Keratinocyte (primary cell): Measurements from ENCODE around the gene ZFP62. TPM values are rescaled to one million over a fixed set of nuclear protein-coding genes. Genes with fewer than 3 reads are reported as not detected.

Experiments
- DNase-seq: peaks from one replicate; pipeline ENCODE4 v3.0.0-alpha.2; 2011; ENCODE audit warnings: low read depth, missing footprints, low spot score
- FAIRE-seq: peaks from 2 replicates; lab custom pipeline; 2011; peaks lifted over from hg19 to GRCh38; lab: Jason Lieb, UNC
- H2AFZ ChIP-seq: 2 replicates; pipeline ENCODE4 v1.6.0; 2012; ENCODE audit warnings: low read length, control low read depth, inconsistent platforms; ENCODE audit not compliant: control insufficient read depth
- H3K27ac ChIP-seq: 2 replicates; pipeline ENCODE4 v1.5.1; 2011; ENCODE audit warnings: low read length; ENCODE audit not compliant: control insufficient read depth, insufficient read depth
- H3K27me3 ChIP-seq: 3 replicates; pipeline ENCODE4 v1.6.0; 2011; ENCODE audit warnings: low read length; ENCODE audit not compliant: control insufficient read depth, insufficient read depth; ENCODE audit errors: extremely low read depth
- H3K36me3 ChIP-seq, 2 experiments: 2 replicates in 1 of 2; 3 replicates in 1 of 2; pipeline ENCODE4 v1.5.1; 2011; ENCODE audit warnings: low read length in 2 of 2, mild to moderate bottlenecking in 1 of 2; ENCODE audit not compliant: control insufficient read depth in 2 of 2, insufficient read depth in 2 of 2; ENCODE audit errors: extremely low read depth in 1 of 2
- H3K4me1 ChIP-seq: 3 replicates; pipeline ENCODE4 v1.5.1; 2011; ENCODE audit warnings: low read length; ENCODE audit not compliant: control insufficient read depth, insufficient read depth; ENCODE audit errors: extremely low read depth
- H3K4me2 ChIP-seq: 3 replicates; pipeline ENCODE4 v1.6.0; 2011; ENCODE audit warnings: low read depth, low read length; ENCODE audit not compliant: control insufficient read depth, insufficient read depth; ENCODE audit errors: extremely low read depth
- H3K4me3 ChIP-seq, 3 experiments: fragments of 200-600 bp in 1 of 3; sonication (generic) in 1 of 3; 2 replicates in 2 of 3; 3 replicates in 1 of 3; pipeline ENCODE4 v1.5.1; 2011 to 2016; ENCODE audit warnings: low read length in 3 of 3, mild to moderate bottlenecking in 3 of 3, control low read depth in 2 of 3, inconsistent platforms in 1 of 3, low read depth in 1 of 3, mixed read lengths in 1 of 3, mixed run types in 1 of 3, moderate library complexity in 1 of 3; ENCODE audit not compliant: control insufficient read depth in 2 of 3, insufficient read depth in 2 of 3; ENCODE audit errors: extremely low read depth in 1 of 3
- H3K79me2 ChIP-seq: 2 replicates; pipeline ENCODE4 v1.6.0; 2012; ENCODE audit warnings: low read length; ENCODE audit not compliant: control insufficient read depth, insufficient read depth
- H3K9ac ChIP-seq: 3 replicates; pipeline ENCODE4 v1.6.0; 2011; ENCODE audit warnings: low read length; ENCODE audit not compliant: control insufficient read depth, insufficient read depth; ENCODE audit errors: extremely low read depth
- H3K9me1 ChIP-seq: 3 replicates; pipeline ENCODE4 v1.6.0; 2011; ENCODE audit warnings: low read length; ENCODE audit not compliant: control insufficient read depth, insufficient read depth; ENCODE audit errors: extremely low read depth
- H3K9me3 ChIP-seq: 2 replicates; pipeline ENCODE4 v1.5.1; 2012; ENCODE audit warnings: low read depth, low read length; ENCODE audit not compliant: control insufficient read depth
- H4K20me1 ChIP-seq: 3 replicates; pipeline ENCODE4 v1.6.0; 2011; ENCODE audit warnings: low read length; ENCODE audit not compliant: control insufficient read depth, insufficient read depth; ENCODE audit errors: extremely low read depth
- CTCF ChIP-seq, 3 experiments: IDR thresholded peaks in 1 of 3; conservative IDR thresholded peaks in 1 of 3; optimal IDR thresholded peaks in 1 of 3; 2 replicates in 2 of 3; 3 replicates in 1 of 3; pipeline versions ENCODE3 to v1.5.1; 2011; ENCODE audit warnings: low read length in 3 of 3, mild to moderate bottlenecking in 3 of 3, moderate library complexity in 2 of 3, control low read depth in 1 of 3, inconsistent platforms in 1 of 3; ENCODE audit not compliant: insufficient read depth in 2 of 3; ENCODE audit errors: extremely low read depth in 1 of 3
- EZH2 ChIP-seq: IDR thresholded peaks from one replicate; pipeline ENCODE4 v1.6.1; 2012; ENCODE audit warnings: inconsistent platforms, mild to moderate bottlenecking, low read length, moderate library complexity
- dilution Hi-C: fragments of 300-500 bp; cut with MboI; formaldehyde crosslinking; loops from one replicate; pipeline ENCODE4 v1.7.0; 2020; ENCODE audit warnings: low sequenced_read_pairs; ENCODE audit not compliant: extremely low pct_ligation_motif_present
- polyA plus RNA-seq, 5 experiments: library from polyadenylated mRNA; depleted of rRNA in 3 of 5; stranded (reverse) in 3 of 5; stranded (forward) in 1 of 5; unstranded in 1 of 5; fragments of >200 nt; gene quantifications; 1 replicate in 1 of 5; 2 replicates in 3 of 5; 3 replicates in 1 of 5; pipeline versions ENCODE4 v1.2.1 to v1.2.3, GENCODE V29; 2011 to 2012; ENCODE audit warnings: missing spikeins in 2 of 5, low read depth in 1 of 5, low replicate concordance in 1 of 5

ZFP62 gene
- polyA plus RNA-seq, 1 donor (not counting 4 experiments of a cell fraction or from before 2014, with no cell fraction given) = 21.5 TPM

- Histone ChIP-seq H3K9ac (no peak overlapping the region), H3K4me1 (no peaks in the 10 kb centered on the region), H3K27ac (no peak overlapping the region), H3K4me3 (no peak overlapping the region), H3K4me2 (no peak overlapping the region), H3K9me1 (no peaks in the 10 kb centered on the region), H3K27me3 (no peaks in the 10 kb centered on the region), H3K36me3 (no peaks in the 10 kb centered on the region), H2AFZ (no peak overlapping the region), H3K79me2 (no peaks in the 10 kb centered on the region), H4K20me1 (no peaks in the 10 kb centered on the region), H3K9me3 (no peaks in the 10 kb centered on the region)
- TF ChIP-seq CTCF (optimal IDR thresholded peaks at IDR 0.05 in 1 of 3, IDR thresholded peaks at IDR 0.05 in 1 of 3, conservative IDR thresholded peaks at IDR 0.05 in 1 of 3; ENCODE audit: extremely low read depth in 1 of 3, insufficient read depth in 2 of 3, low read length in 3 of 3) (no peak), EZH2 (no peak)
- dilution Hi-C loops = no loop called here
- no peak for DNase-seq
- no peak for FAIRE-seq
Measured at GRCh38 chr5:180901319-180902009, 40.4 kb upstream of the ZFP62 start.

GRCh38 chr5:180900178-180900577 lies 39.1 kb upstream of the ZFP62 start:
- Histone ChIP-seq H3K9ac (no peak overlapping the region), H3K9me3 (no peaks in the 10 kb centered on the region), H4K20me1 (no peaks in the 10 kb centered on the region), H3K9me1 (no peaks in the 10 kb centered on the region), H3K36me3 (no peaks in the 10 kb centered on the region), H3K79me2 (no peaks in the 10 kb centered on the region), H3K4me3 (no peak overlapping the region), H3K4me2 (no peak overlapping the region), H3K27ac (no peak overlapping the region), H2AFZ (no peak overlapping the region), H3K27me3 (no peaks in the 10 kb centered on the region), H3K4me1 (no peaks in the 10 kb centered on the region)
- FAIRE-seq = no peak
- TF ChIP-seq EZH2 = no peak
- no peak for TF ChIP-seq CTCF (optimal IDR thresholded peaks at IDR 0.05 in 1 of 3, IDR thresholded peaks at IDR 0.05 in 1 of 3, conservative IDR thresholded peaks at IDR 0.05 in 1 of 3; ENCODE audit: extremely low read depth in 1 of 3, insufficient read depth in 2 of 3, low read length in 3 of 3)
- DNase-seq = no peak
- dilution Hi-C loops = no loop called here
